GM21576 (cell line): ENCODE data around the gene OR4D10.

ENCODE experiments used
- ATAC-seq: cut with Tn5 transposase; IDR thresholded peaks from one replicate; pipeline ENCODE4 v1.9.1; 2021; ENCODE audit warnings: mild to moderate bottlenecking, moderate library complexity; ENCODE audit not compliant: unreplicated experiment

Gene OR4D10

DNA sequence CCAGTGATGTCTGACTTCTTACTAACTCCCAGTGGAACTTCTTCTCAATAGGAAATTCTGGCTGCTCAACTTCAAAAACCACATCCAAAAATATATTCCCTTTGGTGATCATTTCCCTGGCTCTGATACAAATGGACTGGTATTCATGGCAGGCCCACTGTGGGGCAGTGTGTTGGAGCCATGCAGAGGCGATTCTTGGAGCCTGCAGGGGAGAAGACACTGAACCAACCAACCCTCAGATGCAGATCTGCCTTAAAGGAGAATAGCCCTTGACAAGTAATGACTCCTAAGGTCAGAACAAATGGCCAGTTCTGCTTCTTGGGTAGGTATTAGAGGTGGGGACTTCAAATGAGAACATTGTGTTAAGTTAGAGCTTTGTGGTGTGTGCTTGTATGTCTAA lies 50.4 kb downstream of the OR4D10 start:
- no peak for ATAC-seq

DNA sequence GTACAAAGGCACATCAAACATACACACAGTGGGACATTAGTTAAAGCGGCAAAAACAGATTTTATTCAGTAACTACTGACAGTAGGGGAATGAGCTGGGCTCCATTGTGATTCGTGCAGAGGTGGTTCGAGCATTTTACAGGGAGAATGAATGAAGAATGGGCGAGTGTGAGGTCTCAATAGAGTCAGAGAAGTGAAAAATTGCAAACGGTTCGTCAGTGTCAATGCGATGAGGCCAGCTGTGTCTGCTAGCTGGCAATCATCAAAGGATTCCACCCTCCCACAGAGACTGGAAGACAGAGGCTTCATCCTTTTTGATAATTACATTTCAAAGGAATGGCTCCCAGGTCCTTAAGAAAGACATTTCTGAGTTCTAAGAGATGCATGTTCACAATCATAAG lies 55.6 kb downstream of the OR4D10 start:
- no peak for ATAC-seq
